Right lobe of liver (tissue), 4 donors: ENCODE measurements around the gene IFT20.

Experiments used
- POLR2A ChIP-seq: fragments of 450-650 bp; IDR thresholded peaks from one replicate; pipeline ENCODE4 v1.6.1; 2017; ENCODE audit warnings: antibody characterized with exemption, mild to moderate bottlenecking
- TF ChIP-seq, protein P1 (sequence below), 4 donors: fragments of 200-600 bp in 3 of 4; fragments of 450-650 bp in 1 of 4; IDR thresholded peaks; one replicate each; pipeline versions ENCODE4 v1.5.1 to v1.8.0; 2016 to 2022; ENCODE audit warnings: antibody characterized with exemption in 4 of 4, mild to moderate bottlenecking in 2 of 4
- donor health status: DM: no; HTN: no; CAD: no.
- donor health status: DM: no; HTN: no; CAD: no.
- donor health status: DM: no; HTN: yes; CAD: no.

DNA sequence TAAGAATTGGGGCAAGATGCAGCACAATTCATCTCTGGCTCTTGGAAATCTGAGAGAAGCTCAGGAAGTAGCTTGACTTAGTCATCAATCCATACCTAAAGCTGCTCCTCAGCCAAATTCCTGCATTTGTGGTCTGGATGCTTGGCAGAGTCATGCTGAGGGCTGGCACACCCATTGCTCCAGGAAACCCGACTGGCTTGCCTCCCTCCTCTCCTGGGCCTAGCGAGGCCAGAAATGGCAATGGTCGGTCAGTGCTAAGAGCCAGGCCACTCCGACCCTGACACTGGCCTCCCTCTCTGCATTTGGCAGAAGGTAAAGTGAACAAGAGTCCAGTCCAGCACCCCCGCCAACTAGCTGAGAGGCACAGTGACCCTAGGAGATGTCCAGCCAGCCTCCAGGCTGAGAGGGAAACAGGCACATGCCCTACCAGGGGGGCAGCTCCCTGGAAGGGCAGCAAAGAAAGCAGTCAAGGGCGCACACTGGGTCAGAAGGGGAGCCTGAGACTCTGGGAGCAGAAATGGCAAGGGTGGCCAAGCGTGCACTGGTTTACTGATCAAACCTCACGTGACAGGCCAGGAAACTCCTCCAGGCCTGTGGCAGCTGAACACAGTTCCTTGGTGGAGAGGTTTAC, 12.1 kb upstream of the IFT20 start:
- no peak for TF ChIP-seq POLR2A
- TF ChIP-seq, protein P1, sequence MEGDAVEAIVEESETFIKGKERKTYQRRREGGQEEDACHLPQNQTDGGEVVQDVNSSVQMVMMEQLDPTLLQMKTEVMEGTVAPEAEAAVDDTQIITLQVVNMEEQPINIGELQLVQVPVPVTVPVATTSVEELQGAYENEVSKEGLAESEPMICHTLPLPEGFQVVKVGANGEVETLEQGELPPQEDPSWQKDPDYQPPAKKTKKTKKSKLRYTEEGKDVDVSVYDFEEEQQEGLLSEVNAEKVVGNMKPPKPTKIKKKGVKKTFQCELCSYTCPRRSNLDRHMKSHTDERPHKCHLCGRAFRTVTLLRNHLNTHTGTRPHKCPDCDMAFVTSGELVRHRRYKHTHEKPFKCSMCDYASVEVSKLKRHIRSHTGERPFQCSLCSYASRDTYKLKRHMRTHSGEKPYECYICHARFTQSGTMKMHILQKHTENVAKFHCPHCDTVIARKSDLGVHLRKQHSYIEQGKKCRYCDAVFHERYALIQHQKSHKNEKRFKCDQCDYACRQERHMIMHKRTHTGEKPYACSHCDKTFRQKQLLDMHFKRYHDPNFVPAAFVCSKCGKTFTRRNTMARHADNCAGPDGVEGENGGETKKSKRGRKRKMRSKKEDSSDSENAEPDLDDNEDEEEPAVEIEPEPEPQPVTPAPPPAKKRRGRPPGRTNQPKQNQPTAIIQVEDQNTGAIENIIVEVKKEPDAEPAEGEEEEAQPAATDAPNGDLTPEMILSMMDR (IDR thresholded peaks at IDR 0.05): no peak
